H1 (cell line): ENCODE results near the gene MCAT. TPM values are rescaled to one million over a fixed set of nuclear protein-coding genes. Genes with fewer than 3 reads are reported as not detected.
A peak's percentile ranks its signal among the peaks of the same experiment; 100 is the strongest.

Experiments
- BACH1 ChIP-seq: IDR thresholded peaks from 2 replicates; pipeline ENCODE4 v1.6.1; 2012; ENCODE audit warnings: low read length, improper control_type of control experiment
- BRCA1 ChIP-seq: IDR thresholded peaks from 2 replicates; pipeline ENCODE4 v1.6.1; 2012; ENCODE audit warnings: low read depth, low read length, improper control_type of control experiment
- CBX5 ChIP-seq: fragments of 300-800, 300-1000 bp; sonication (generic); IDR thresholded peaks from 2 replicates; pipeline ENCODE4 v1.7.1; 2016; ENCODE audit warnings: antibody characterized with exemption, low read length, low read depth
- CTBP2 ChIP-seq: IDR thresholded peaks from 2 replicates; pipeline ENCODE4 v1.7.0; 2011; ENCODE audit warnings: borderline replicate concordance, mild to moderate bottlenecking, moderate library complexity, mixed read lengths, low read length; ENCODE audit not compliant: insufficient read depth, insufficient read length
- GABPA ChIP-seq: IDR thresholded peaks from 2 replicates; pipeline ENCODE4 v1.6.1; 2011; ENCODE audit warnings: mild to moderate bottlenecking, low read length, moderate library complexity, borderline replicate concordance; ENCODE audit not compliant: insufficient read depth
- HDAC2 ChIP-seq, 2 experiments: fragments of 300-600 bp in 1 of 2; sonication (generic) in 1 of 2; IDR thresholded peaks; 2 replicates each; pipeline ENCODE4 v1.6.1; 2011 to 2012; ENCODE audit warnings: low read depth in 2 of 2, low read length in 2 of 2, mild to moderate bottlenecking in 2 of 2, moderate library complexity in 2 of 2, borderline replicate concordance in 1 of 2, inconsistent platforms in 1 of 2
- JUND ChIP-seq: IDR thresholded peaks from 2 replicates; pipeline ENCODE4 v1.6.1; 2011; ENCODE audit warnings: mild to moderate bottlenecking, improper control_type of control experiment, low read length
- PHF8 ChIP-seq: fragments of 200-600 bp; sonication (generic); conservative IDR thresholded peaks from 2 replicates; pipeline ENCODE4 v1.7.1; 2012; ENCODE audit warnings: low read depth, mild to moderate bottlenecking, inconsistent platforms, low read length, moderate library complexity
- POLR2AphosphoS5 ChIP-seq: IDR thresholded peaks from 2 replicates; pipeline ENCODE4 v1.6.1; 2011; ENCODE audit warnings: low read depth, low read length
- RAD21 ChIP-seq, 2 experiments: IDR thresholded peaks in 1 of 2; conservative IDR thresholded peaks in 1 of 2; 2 replicates each; pipeline ENCODE4 v1.6.1; 2011; ENCODE audit warnings: low read depth in 2 of 2, low read length in 2 of 2, improper control_type of control experiment in 1 of 2, inconsistent platforms in 1 of 2, mild to moderate bottlenecking in 1 of 2, moderate library complexity in 1 of 2
- RFX5 ChIP-seq: IDR thresholded peaks from 2 replicates; pipeline ENCODE4 v1.6.1; 2011; ENCODE audit warnings: low read depth, low read length, improper control_type of control experiment, borderline replicate concordance
- RXRA ChIP-seq: IDR thresholded peaks from 2 replicates; pipeline ENCODE4 v1.6.1; 2011; ENCODE audit warnings: low read depth, mild to moderate bottlenecking, low read length, moderate library complexity; ENCODE audit not compliant: insufficient read depth
- SAP30 ChIP-seq: fragments of 300-600 bp; sonication (generic); IDR thresholded peaks from 2 replicates; pipeline ENCODE4 v1.7.1; 2012; ENCODE audit warnings: low read length, moderate library complexity, mild to moderate bottlenecking, inconsistent platforms; ENCODE audit not compliant: insufficient read depth, insufficient replicate concordance
- SUZ12 ChIP-seq: fragments of 200-600 bp; sonication (generic); IDR thresholded peaks from 2 replicates; pipeline ENCODE4 v1.6.1; 2012; ENCODE audit warnings: mild to moderate bottlenecking, inconsistent platforms, low read length, moderate library complexity, mixed read lengths
- polyA plus RNA-seq, 7 experiments: library from polyadenylated mRNA; depleted of rRNA in 3 of 7; stranded (reverse) in 5 of 7; unstranded in 2 of 7; fragments of >200 nt in 5 of 7; fragments of 200-250 nt in 2 of 7; gene quantifications; 1 replicate in 5 of 7; 2 replicates in 1 of 7; 4 replicates in 1 of 7; pipeline versions ENCODE4 v1.2.1 to v1.2.3, GENCODE V29; 2011 to 2013; ENCODE audit warnings: missing spikeins in 2 of 7, mixed read lengths in 2 of 7
- total RNA-seq: library from RNA; stranded (reverse); fragmentation: NEBNext Ultra II Directional; extraction: Animal tissue kit (Norgen Biotek cat#: 25700); gene quantifications from 2 replicates; pipeline ENCODE4 v1.2.1, GENCODE V29; 2021
- TF ChIP-seq, protein P1 (sequence below), 3 experiments: IDR thresholded peaks; 1 replicate in 2 of 3; 2 replicates in 1 of 3; pipeline versions ENCODE4 v1.5.1 to v1.6.1; 2011; ENCODE audit warnings: low read length in 3 of 3, mild to moderate bottlenecking in 3 of 3, inconsistent platforms in 2 of 3, low read depth in 1 of 3, moderate library complexity in 1 of 3; ENCODE audit not compliant: insufficient read depth in 1 of 3; ENCODE audit errors: control extremely low read depth in 1 of 3
- TF ChIP-seq, protein P2 (sequence below): IDR thresholded peaks from 2 replicates; pipeline ENCODE4 v1.6.1; 2012; ENCODE audit warnings: inconsistent platforms
- TF ChIP-seq, protein P3 (sequence below): IDR thresholded peaks from 2 replicates; pipeline ENCODE4 v1.6.1; 2012; ENCODE audit warnings: low read length, inconsistent platforms

MCAT gene
- total and polyA plus RNA-seq, 2 of the 8 experiments (the other 6 are each of a cell fraction or from before 2014, with no cell fraction given) = 15.8 to 17.4 TPM

DNA sequence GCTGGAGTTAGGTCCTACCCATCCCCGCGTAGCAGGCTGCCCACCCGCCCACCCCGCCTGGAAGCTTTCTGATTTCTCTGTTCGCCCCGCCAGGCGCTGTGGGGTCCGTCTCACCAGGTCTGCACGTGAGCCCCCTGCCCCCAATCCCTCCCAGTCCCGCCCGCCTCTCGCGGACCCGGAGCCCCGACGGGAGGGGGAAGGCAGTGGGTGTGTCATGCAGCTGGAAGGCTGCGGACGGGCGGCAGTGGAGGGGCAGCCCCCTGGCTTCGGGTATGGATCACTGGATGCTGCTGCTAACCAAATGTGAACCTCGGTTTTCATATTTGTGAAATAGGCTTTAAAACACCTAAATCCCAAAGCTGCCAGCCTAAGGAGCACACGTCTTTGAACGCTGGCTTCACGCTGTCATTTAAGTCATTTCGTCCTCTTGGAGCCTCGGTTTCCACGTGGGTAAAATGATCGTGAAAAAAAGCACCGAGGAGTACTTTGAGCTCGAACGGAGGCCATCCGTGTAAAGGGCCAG lies 33.2 kb downstream of the MCAT start (continued):
- TF ChIP-seq, protein P1, sequence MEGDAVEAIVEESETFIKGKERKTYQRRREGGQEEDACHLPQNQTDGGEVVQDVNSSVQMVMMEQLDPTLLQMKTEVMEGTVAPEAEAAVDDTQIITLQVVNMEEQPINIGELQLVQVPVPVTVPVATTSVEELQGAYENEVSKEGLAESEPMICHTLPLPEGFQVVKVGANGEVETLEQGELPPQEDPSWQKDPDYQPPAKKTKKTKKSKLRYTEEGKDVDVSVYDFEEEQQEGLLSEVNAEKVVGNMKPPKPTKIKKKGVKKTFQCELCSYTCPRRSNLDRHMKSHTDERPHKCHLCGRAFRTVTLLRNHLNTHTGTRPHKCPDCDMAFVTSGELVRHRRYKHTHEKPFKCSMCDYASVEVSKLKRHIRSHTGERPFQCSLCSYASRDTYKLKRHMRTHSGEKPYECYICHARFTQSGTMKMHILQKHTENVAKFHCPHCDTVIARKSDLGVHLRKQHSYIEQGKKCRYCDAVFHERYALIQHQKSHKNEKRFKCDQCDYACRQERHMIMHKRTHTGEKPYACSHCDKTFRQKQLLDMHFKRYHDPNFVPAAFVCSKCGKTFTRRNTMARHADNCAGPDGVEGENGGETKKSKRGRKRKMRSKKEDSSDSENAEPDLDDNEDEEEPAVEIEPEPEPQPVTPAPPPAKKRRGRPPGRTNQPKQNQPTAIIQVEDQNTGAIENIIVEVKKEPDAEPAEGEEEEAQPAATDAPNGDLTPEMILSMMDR (IDR thresholded peaks at IDR 0.05; ENCODE audit: control extremely low read depth in 1 of 3, insufficient read depth in 1 of 3, low read depth in 1 of 3, low read length in 3 of 3) = no peak
- TF ChIP-seq GABPA (no peak), RAD21 (IDR thresholded peaks at IDR 0.05 in 1 of 2, conservative IDR thresholded peaks at IDR 0.05 in 1 of 2; ENCODE audit: low read depth in 2 of 2, low read length in 2 of 2) (no peak), SUZ12 (0 out of 2 replicates have a peak, but pooled peaks have one; percentile 4), CTBP2 (no peak), RFX5 (no peak), JUND (no peak), POLR2AphosphoS5 (no peak), SAP30 (no peak), RXRA (no peak), CBX5 (no peak), BACH1 (no peak), HDAC2 (IDR thresholded peaks at IDR 0.05; ENCODE audit: borderline replicate concordance in 1 of 2, low read depth in 2 of 2, low read length in 2 of 2) (no peak), PHF8 (no peak), BRCA1 (no peak)
- TF ChIP-seq, protein P2, sequence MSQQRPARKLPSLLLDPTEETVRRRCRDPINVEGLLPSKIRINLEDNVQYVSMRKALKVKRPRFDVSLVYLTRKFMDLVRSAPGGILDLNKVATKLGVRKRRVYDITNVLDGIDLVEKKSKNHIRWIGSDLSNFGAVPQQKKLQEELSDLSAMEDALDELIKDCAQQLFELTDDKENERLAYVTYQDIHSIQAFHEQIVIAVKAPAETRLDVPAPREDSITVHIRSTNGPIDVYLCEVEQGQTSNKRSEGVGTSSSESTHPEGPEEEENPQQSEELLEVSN = peak; percentile 55; the same call in 1 of the 2 replicates
- TF ChIP-seq, protein P3, sequence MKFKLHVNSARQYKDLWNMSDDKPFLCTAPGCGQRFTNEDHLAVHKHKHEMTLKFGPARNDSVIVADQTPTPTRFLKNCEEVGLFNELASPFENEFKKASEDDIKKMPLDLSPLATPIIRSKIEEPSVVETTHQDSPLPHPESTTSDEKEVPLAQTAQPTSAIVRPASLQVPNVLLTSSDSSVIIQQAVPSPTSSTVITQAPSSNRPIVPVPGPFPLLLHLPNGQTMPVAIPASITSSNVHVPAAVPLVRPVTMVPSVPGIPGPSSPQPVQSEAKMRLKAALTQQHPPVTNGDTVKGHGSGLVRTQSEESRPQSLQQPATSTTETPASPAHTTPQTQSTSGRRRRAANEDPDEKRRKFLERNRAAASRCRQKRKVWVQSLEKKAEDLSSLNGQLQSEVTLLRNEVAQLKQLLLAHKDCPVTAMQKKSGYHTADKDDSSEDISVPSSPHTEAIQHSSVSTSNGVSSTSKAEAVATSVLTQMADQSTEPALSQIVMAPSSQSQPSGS = 0 out of 2 replicates have a peak, but pooled peaks have one; percentile 10
